OCI-LY7 (cell line): Measurements from ENCODE around the gene CACNA1B. TPM values are rescaled to one million over a fixed set of nuclear protein-coding genes. Genes with fewer than 3 reads are reported as not detected.
"Not testable (repeated sequence)": the region's sequence is repeated elsewhere in the genome, so short reads cannot be mapped to it uniquely, and the experiment has no call there.

Experiments
- BruUV-seq: library from RNA; stranded (reverse); fragments of 400-500 nt; replicated peaks from 2 replicates; lab custom pipeline; 2021; lab: Mats Ljungman, UMichigan
- CTCF ChIA-PET: fragments of 300-600 bp; sonication (Branson Sonifier 250); formaldehyde crosslinking; loops from one replicate; lab custom pipeline; 2022; ENCODE audit warnings: antibody characterized with exemption; ENCODE audit not compliant: unreplicated experiment; lab: Charles Lee
- POLR2A ChIA-PET: fragments of 300-600 bp; sonication (Branson Sonifier 250); formaldehyde crosslinking; loops from one replicate; lab custom pipeline; 2022; ENCODE audit warnings: antibody characterized with exemption; lab: Charles Lee
- DNase-seq: peaks from one replicate; pipeline ENCODE4 v3.0.0-alpha.2; 2015; ENCODE audit warnings: low spot score
- H2AFZ ChIP-seq: fragments of 200-600 bp; sonication (generic), shearing (Covaris generic); 2 replicates; pipeline ENCODE4 v1.6.1; 2014; ENCODE audit warnings: mild to moderate bottlenecking, antibody characterized with exemption, low read length, moderate library complexity
- H3K27ac ChIP-seq: fragments of 200-600 bp; sonication (generic); 2 replicates; pipeline ENCODE4 v1.5.1; 2014; ENCODE audit warnings: mixed run types, low read depth, mild to moderate bottlenecking, moderate library complexity, low read length, inconsistent platforms; ENCODE audit not compliant: poor library complexity, severe bottlenecking
- H3K36me3 ChIP-seq: fragments of 200-600 bp; sonication (generic); 2 replicates; pipeline ENCODE4 v1.6.1; 2014; ENCODE audit warnings: mild to moderate bottlenecking, antibody characterized with exemption, low read length, moderate library complexity, mixed read lengths; ENCODE audit not compliant: insufficient read depth
- H3K4me1 ChIP-seq: fragments of 200-600 bp; sonication (generic); 2 replicates; pipeline ENCODE4 v1.5.1; 2014; ENCODE audit warnings: mild to moderate bottlenecking, low read length; ENCODE audit not compliant: insufficient read depth, poor library complexity, severe bottlenecking
- H3K4me2 ChIP-seq: fragments of 200-600 bp; sonication (generic); 2 replicates; pipeline ENCODE4 v1.6.1; 2014; ENCODE audit warnings: mild to moderate bottlenecking, low read length
- H3K4me3 ChIP-seq: fragments of 200-600 bp; sonication (generic); 2 replicates; pipeline ENCODE4 v1.5.1; 2014; ENCODE audit warnings: mild to moderate bottlenecking, low read depth, low read length; ENCODE audit not compliant: poor library complexity, severe bottlenecking
- H3K79me2 ChIP-seq: fragments of 200-600 bp; sonication (generic); 2 replicates; pipeline ENCODE4 v1.6.1; 2016; ENCODE audit warnings: low read depth, mild to moderate bottlenecking, low read length, moderate library complexity, mixed read lengths; ENCODE audit not compliant: insufficient read depth
- H3K9me2 ChIP-seq: fragments of 200-600 bp; sonication (generic); 2 replicates; pipeline ENCODE4 v1.6.1; 2016; ENCODE audit warnings: mild to moderate bottlenecking, low read length, mixed read lengths; ENCODE audit not compliant: insufficient read depth
- H3K9me3 ChIP-seq: fragments of 200-600 bp; sonication (generic); 2 replicates; pipeline ENCODE4 v1.6.1; 2014; ENCODE audit warnings: mild to moderate bottlenecking, mixed run types, low read length, mixed read lengths
- H4K20me1 ChIP-seq: fragments of 200-600 bp; sonication (generic); 2 replicates; pipeline ENCODE4 v1.6.1; 2014; ENCODE audit warnings: mild to moderate bottlenecking, antibody characterized with exemption, low read length, moderate library complexity, mixed read lengths; ENCODE audit not compliant: insufficient read depth
- intact Hi-C: fragments of 100-400 bp; cut with micrococcal nuclease; formaldehyde crosslinking; loops from one replicate; pipeline ENCODE4 v1.10.0; 2022; ENCODE audit not compliant: unreplicated experiment
- total RNA-seq, 2 experiments: library from RNA; depleted of rRNA in 1 of 2; stranded (reverse); fragments of >200 nt in 1 of 2; shearing (Covaris generic) in 1 of 2; gene quantifications; 2 replicates each; pipeline ENCODE4 v1.2.3, GENCODE V29; 2014 to 2022

Gene CACNA1B
- total RNA-seq, 2 experiments from 2014 or later = not detected

DNA sequence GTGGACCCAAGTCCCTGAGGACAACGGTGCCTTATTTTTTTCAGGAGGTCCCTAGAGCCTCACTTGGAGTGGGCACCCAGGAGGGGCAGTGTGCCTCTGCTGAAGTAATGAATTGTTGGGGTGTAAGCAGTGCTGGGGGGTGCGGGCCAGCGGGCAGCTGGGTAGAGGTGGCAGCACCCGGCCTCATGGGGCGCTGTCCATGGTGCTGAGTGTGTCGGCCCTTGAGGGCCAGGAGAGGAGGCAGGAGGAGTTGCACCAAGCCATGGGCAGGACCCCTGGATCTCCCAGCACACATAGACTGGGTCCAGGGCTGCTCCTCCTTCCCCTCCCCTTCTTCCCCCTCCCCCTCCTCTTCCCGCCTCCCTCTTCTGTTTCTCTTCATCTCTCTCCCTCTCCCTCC lies 7.0 kb downstream of the CACNA1B start:
- H3K9me2 ChIP-seq, H3K4me3 ChIP-seq, H3K4me1 ChIP-seq, intact Hi-C loops, BruUV-seq, H3K79me2 ChIP-seq, CTCF ChIA-PET, POLR2A ChIA-PET, H3K4me2 ChIP-seq, H4K20me1 ChIP-seq, H2AFZ ChIP-seq, H3K9me3 ChIP-seq, H3K27ac ChIP-seq, H3K36me3 ChIP-seq: not testable (repeated sequence)
- peak; percentile 10 for DNase-seq

DNA sequence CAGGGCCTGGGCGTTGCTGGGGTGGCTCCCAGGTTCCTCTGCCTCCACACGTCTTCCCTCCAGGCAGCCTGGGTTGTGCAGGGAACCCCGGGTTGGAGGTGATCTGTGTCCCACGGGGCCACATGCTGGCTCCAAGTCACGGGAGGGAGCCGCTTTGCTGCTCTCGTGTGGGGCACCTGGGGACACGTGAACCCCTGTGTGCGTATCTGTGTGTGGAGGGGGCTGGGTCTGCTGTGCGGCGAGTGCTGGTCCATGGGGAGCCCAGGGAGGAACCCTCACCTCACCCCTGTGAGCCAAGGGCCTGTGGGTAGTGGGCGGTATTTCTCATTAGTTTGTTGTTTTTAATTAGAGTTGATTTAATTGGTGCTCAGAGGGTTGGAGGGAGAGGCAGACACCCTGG lies 7.5 kb downstream of the CACNA1B start:
- DNase-seq, CTCF ChIA-PET, H3K27ac ChIP-seq, H3K4me2 ChIP-seq, intact Hi-C loops, H3K4me3 ChIP-seq, H3K9me2 ChIP-seq, H3K9me3 ChIP-seq, H4K20me1 ChIP-seq, POLR2A ChIA-PET, H3K79me2 ChIP-seq, BruUV-seq, H3K4me1 ChIP-seq, H2AFZ ChIP-seq, H3K36me3 ChIP-seq: not testable (repeated sequence)

- H3K4me2 ChIP-seq, H3K4me3 ChIP-seq, H3K4me1 ChIP-seq, intact Hi-C loops, H2AFZ ChIP-seq, H3K27ac ChIP-seq, DNase-seq, CTCF ChIA-PET, H4K20me1 ChIP-seq, POLR2A ChIA-PET, H3K36me3 ChIP-seq, H3K79me2 ChIP-seq, H3K9me3 ChIP-seq, BruUV-seq, H3K9me2 ChIP-seq: not testable (repeated sequence)
These were observed 11.0 kb downstream of the CACNA1B start for GRCh38 chr9:137888621-137889020.

DNA sequence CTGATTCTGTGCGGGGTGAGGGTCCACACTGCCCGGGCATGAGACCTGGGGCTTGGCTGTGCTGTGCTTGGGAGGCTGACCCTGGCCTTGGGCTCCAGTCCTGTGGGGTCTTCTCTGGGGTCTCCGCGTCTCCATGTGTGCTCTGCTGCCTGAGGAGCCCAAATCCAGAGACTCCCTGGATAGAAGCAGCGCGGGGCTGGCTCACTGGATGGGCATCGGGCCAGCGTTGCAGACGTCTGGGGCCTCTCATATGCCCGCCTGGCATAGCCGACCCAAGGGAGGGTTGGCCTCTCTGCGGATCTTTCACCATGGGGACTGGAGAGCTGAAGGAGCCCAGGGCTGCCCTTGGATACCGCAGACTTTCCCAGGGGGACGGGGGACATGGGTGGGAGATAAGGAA lies 12.4 kb downstream of the CACNA1B start:
- H3K9me3 ChIP-seq, intact Hi-C loops, H3K4me3 ChIP-seq, H3K27ac ChIP-seq, DNase-seq, BruUV-seq, H3K36me3 ChIP-seq, POLR2A ChIA-PET, H2AFZ ChIP-seq, H3K4me1 ChIP-seq, CTCF ChIA-PET, H3K79me2 ChIP-seq, H3K9me2 ChIP-seq, H4K20me1 ChIP-seq, H3K4me2 ChIP-seq: not testable (repeated sequence)

DNA sequence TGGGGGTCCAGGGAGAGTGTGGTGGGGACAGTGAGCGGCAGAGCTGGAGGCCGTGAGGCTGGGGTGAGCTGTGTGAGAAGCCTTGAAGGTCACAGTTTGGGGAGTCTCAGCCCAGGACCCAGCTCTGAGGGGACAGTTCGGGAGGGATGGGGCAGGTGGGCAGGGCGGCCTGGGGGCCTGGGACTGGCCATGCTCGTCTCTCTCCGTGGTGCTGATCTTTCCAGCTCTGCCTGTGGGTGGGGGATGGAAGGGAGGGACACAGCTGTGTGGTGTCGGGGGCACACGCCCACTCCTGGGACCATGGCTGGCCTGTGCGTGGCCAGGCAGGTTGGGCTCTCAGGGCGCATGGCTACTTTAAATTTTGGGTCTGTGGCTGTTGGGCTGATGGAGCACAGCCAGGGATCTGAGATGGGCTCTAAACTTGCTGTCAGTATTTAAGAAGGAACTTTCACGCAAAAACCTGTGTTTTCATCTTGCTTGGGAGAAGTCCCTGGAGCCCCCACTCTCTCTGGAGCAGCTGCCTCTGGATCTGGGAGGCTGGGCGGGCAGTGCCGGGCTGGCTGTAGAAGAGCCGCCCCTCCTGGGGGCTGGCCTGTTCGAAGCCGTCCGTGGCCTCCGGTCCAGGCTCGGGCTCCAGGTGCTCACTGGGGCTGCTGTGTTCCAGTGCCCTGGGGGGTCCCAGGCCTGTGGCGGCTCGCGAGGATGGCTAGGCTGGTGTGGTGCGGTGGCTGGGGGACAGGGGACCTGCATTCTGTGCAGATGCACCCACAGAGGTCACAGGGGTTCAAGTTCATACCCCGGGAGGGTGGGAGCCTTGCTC lies 13.4 kb downstream of the CACNA1B start:
- POLR2A ChIA-PET, H3K79me2 ChIP-seq, H3K4me2 ChIP-seq, intact Hi-C loops, H3K36me3 ChIP-seq, DNase-seq, H4K20me1 ChIP-seq, H3K4me1 ChIP-seq, BruUV-seq, H2AFZ ChIP-seq, CTCF ChIA-PET, H3K9me2 ChIP-seq, H3K4me3 ChIP-seq, H3K9me3 ChIP-seq, H3K27ac ChIP-seq: not testable (repeated sequence)
